ENCODE results near the gene SHH.

DNA sequence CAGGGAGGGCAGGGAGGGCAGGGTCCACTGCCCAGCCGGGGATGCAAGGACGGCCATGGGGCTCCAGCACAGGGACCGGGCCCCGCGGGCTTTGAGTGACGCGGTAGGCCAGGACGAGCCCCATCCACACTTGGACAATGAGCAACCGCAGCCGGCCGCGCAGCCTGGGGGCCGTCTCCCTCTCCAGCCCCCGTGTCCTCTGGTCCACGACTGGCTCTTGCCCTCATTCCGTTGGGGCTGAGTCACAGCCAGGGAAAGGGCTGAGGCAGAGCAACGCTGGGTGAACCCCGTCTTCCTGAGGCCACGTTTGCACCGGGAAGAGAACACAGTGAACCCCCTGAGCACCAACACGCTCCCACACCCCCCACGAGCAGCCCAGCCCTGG lies 23.7 kb downstream of the SHH start:
- TF ChIP-seq, protein P1, sequence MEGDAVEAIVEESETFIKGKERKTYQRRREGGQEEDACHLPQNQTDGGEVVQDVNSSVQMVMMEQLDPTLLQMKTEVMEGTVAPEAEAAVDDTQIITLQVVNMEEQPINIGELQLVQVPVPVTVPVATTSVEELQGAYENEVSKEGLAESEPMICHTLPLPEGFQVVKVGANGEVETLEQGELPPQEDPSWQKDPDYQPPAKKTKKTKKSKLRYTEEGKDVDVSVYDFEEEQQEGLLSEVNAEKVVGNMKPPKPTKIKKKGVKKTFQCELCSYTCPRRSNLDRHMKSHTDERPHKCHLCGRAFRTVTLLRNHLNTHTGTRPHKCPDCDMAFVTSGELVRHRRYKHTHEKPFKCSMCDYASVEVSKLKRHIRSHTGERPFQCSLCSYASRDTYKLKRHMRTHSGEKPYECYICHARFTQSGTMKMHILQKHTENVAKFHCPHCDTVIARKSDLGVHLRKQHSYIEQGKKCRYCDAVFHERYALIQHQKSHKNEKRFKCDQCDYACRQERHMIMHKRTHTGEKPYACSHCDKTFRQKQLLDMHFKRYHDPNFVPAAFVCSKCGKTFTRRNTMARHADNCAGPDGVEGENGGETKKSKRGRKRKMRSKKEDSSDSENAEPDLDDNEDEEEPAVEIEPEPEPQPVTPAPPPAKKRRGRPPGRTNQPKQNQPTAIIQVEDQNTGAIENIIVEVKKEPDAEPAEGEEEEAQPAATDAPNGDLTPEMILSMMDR (conservative IDR thresholded peaks at IDR 0.05; ENCODE audit: low read depth in 2 of 2) = no peak
- TF ChIP-seq EZH2 (IDR thresholded peaks at IDR 0.05; ENCODE audit: low read depth, unreplicated experiment) = no peak
- TF ChIP-seq NANOG (IDR thresholded peaks at IDR 0.05; ENCODE audit: borderline replicate concordance) = no peak
- TF ChIP-seq, protein P2, sequence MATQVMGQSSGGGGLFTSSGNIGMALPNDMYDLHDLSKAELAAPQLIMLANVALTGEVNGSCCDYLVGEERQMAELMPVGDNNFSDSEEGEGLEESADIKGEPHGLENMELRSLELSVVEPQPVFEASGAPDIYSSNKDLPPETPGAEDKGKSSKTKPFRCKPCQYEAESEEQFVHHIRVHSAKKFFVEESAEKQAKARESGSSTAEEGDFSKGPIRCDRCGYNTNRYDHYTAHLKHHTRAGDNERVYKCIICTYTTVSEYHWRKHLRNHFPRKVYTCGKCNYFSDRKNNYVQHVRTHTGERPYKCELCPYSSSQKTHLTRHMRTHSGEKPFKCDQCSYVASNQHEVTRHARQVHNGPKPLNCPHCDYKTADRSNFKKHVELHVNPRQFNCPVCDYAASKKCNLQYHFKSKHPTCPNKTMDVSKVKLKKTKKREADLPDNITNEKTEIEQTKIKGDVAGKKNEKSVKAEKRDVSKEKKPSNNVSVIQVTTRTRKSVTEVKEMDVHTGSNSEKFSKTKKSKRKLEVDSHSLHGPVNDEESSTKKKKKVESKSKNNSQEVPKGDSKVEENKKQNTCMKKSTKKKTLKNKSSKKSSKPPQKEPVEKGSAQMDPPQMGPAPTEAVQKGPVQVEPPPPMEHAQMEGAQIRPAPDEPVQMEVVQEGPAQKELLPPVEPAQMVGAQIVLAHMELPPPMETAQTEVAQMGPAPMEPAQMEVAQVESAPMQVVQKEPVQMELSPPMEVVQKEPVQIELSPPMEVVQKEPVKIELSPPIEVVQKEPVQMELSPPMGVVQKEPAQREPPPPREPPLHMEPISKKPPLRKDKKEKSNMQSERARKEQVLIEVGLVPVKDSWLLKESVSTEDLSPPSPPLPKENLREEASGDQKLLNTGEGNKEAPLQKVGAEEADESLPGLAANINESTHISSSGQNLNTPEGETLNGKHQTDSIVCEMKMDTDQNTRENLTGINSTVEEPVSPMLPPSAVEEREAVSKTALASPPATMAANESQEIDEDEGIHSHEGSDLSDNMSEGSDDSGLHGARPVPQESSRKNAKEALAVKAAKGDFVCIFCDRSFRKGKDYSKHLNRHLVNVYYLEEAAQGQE (IDR thresholded peaks at IDR 0.05; ENCODE audit: unreplicated experiment) = no peak
- TF ChIP-seq CREB1 (CRISPR knock-in tag; IDR thresholded peaks at IDR 0.05; ENCODE audit: low read depth) = no peak
- no peak for TF ChIP-seq POLR2AphosphoS5 (IDR thresholded peaks at IDR 0.05; ENCODE audit: low read depth)
- no peak for TF ChIP-seq EZH2phosphoT487 (IDR thresholded peaks at IDR 0.05; ENCODE audit: unreplicated experiment)
- no peak for TF ChIP-seq ZNF331 (CRISPR knock-in tag; IDR thresholded peaks at IDR 0.05; ENCODE audit: low read depth)
- no peak for TF ChIP-seq JUNB (IDR thresholded peaks at IDR 0.05; ENCODE audit: unreplicated experiment)

Measured in GM23338 (cell line).